ENCODE results near the gene FAXC.
"Not testable (repeated sequence)": the region's sequence is repeated elsewhere in the genome, so short reads cannot be mapped to it uniquely, and the experiment has no call there.

The FAXC gene

GRCh38 chr6:99344289-99344688 lies 5.2 kb downstream of the FAXC start:
- peak; percentile 26 for DNase-seq (ENCODE audit: insufficient read length, low spot score)
- FAIRE-seq, result no peak

- DNase-seq (ENCODE audit: insufficient read length, low spot score), result no peak
- FAIRE-seq, result no peak
These were observed 7.5 kb downstream of the FAXC start for GRCh38 chr6:99341862-99342455.

- no peak for FAIRE-seq
- no peak for DNase-seq (ENCODE audit: insufficient read length, low spot score)
These were observed 11.3 kb downstream of the FAXC start for GRCh38 chr6:99338188-99338587.

- not testable (repeated sequence) for DNase-seq (ENCODE audit: insufficient read length, low spot score); FAIRE-seq
These were observed 14.2 kb downstream of the FAXC start for GRCh38 chr6:99335298-99335697.

- DNase-seq (ENCODE audit: insufficient read length, low spot score), result peak; percentile 26
- FAIRE-seq, result no peak
These were observed 14.8 kb downstream of the FAXC start for GRCh38 chr6:99334526-99335127.

GRCh38 chr6:99333068-99333467 lies 16.4 kb downstream of the FAXC start:
- DNase-seq (ENCODE audit: insufficient read length, low spot score) (no peak), FAIRE-seq (no peak)

GRCh38 chr6:99331531-99331930 lies 17.9 kb downstream of the FAXC start:
- FAIRE-seq, result no peak
- DNase-seq (ENCODE audit: insufficient read length, low spot score), result no peak

GRCh38 chr6:99330159-99330558 lies 19.3 kb downstream of the FAXC start:
- FAIRE-seq (peak; percentile 65), DNase-seq (ENCODE audit: insufficient read length, low spot score) (peak; percentile 67)

- DNase-seq (ENCODE audit: insufficient read length, low spot score) (no peak), FAIRE-seq (no peak)
These were observed 24.5 kb downstream of the FAXC start for GRCh38 chr6:99324996-99325395.

GRCh38 chr6:99318566-99318965 lies 30.9 kb downstream of the FAXC start:
- DNase-seq (ENCODE audit: insufficient read length, low spot score), result no peak
- FAIRE-seq, result no peak

GRCh38 chr6:99312354-99312753 lies 37.1 kb downstream of the FAXC start:
- DNase-seq (ENCODE audit: insufficient read length, low spot score) (no peak), FAIRE-seq (no peak)

GRCh38 chr6:99310553-99310952 lies 38.9 kb downstream of the FAXC start:
- DNase-seq (ENCODE audit: insufficient read length, low spot score), result no peak
- no peak for FAIRE-seq

GRCh38 chr6:99309557-99309956 lies 39.9 kb downstream of the FAXC start:
- DNase-seq (ENCODE audit: insufficient read length, low spot score) (no peak), FAIRE-seq (no peak)

GRCh38 chr6:99308788-99309187 lies 40.7 kb downstream of the FAXC start:
- DNase-seq (ENCODE audit: insufficient read length, low spot score) (no peak), FAIRE-seq (no peak)

- no peak for DNase-seq (ENCODE audit: insufficient read length, low spot score)
- no peak for FAIRE-seq
These were observed 42.1 kb downstream of the FAXC start for GRCh38 chr6:99307295-99307907.

GRCh38 chr6:99306341-99306740 lies 43.1 kb downstream of the FAXC start:
- FAIRE-seq (no peak), DNase-seq (ENCODE audit: insufficient read length, low spot score) (no peak)

- FAIRE-seq, result no peak
- DNase-seq (ENCODE audit: insufficient read length, low spot score), result no peak
These were observed 44.4 kb downstream of the FAXC start for GRCh38 chr6:99305021-99305554.

- DNase-seq (ENCODE audit: insufficient read length, low spot score) (no peak), FAIRE-seq (no peak)
These were observed 52.1 kb downstream of the FAXC start for GRCh38 chr6:99297415-99297814.

- FAIRE-seq, result no peak
- DNase-seq (ENCODE audit: insufficient read length, low spot score), result no peak
These were observed 52.5 kb downstream of the FAXC start for GRCh38 chr6:99297006-99297405.

- DNase-seq (ENCODE audit: insufficient read length, low spot score) (no peak), FAIRE-seq (no peak)
These were observed 53.2 kb downstream of the FAXC start for GRCh38 chr6:99296261-99296660.

- DNase-seq (ENCODE audit: insufficient read length, low spot score), result no peak
- no peak for FAIRE-seq
These were observed 54.2 kb downstream of the FAXC start for GRCh38 chr6:99295276-99295675.

GRCh38 chr6:99294786-99295185 lies 54.7 kb downstream of the FAXC start:
- FAIRE-seq (no peak), DNase-seq (ENCODE audit: insufficient read length, low spot score) (no peak)
